Activated CD4-positive, alpha-beta T cell treated with anti-CD3 and anti-CD28 coated beads, Interleukin-2, amount 50 U/mL, for 16 hours (primary cell): ENCODE data around the gene TBCD.
"Not testable (repeated sequence)": the region's sequence is repeated elsewhere in the genome, so short reads cannot be mapped to it uniquely, and the experiment has no call there.

ENCODE experiments used
- DNase-seq: peaks from one replicate; pipeline ENCODE4 v3.0.0-alpha.2; 2020

The TBCD gene

GRCh38 chr17:82729479-82730260 lies 22.2 kb upstream of the TBCD start:
- no peak for DNase-seq

GRCh38 chr17:82732118-82732743 lies 19.6 kb upstream of the TBCD start:
- no peak for DNase-seq

- no peak for DNase-seq
These were observed 16.6 kb upstream of the TBCD start, which contains the start of gene FN3K for GRCh38 chr17:82734987-82735866. FN3K (plus strand) TSS chr17:82735615; CDS start chr17:82735637, 22 bp downstream.

- DNase-seq: no peak
These were observed 15.2 kb upstream of the TBCD start for GRCh38 chr17:82736511-82737185.

- no peak for DNase-seq
These were observed 13.6 kb upstream of the TBCD start for GRCh38 chr17:82737967-82738877.

- DNase-seq: no peak
These were observed 10.7 kb upstream of the TBCD start for GRCh38 chr17:82740906-82741759.

- no peak for DNase-seq
These were observed 8.3 kb upstream of the TBCD start for GRCh38 chr17:82743344-82744219.

- DNase-seq: not testable (repeated sequence)
These were observed 7.1 kb upstream of the TBCD start for GRCh38 chr17:82744736-82745135.

GRCh38 chr17:82745524-82745923 lies 6.3 kb upstream of the TBCD start:
- DNase-seq: no peak

- DNase-seq: no peak
These were observed 3.1 kb upstream of the TBCD start for GRCh38 chr17:82748756-82749155.

GRCh38 chr17:82750241-82750908 lies 1.5 kb upstream of the TBCD start:
- no peak for DNase-seq

GRCh38 chr17:82751171-82751570 lies 694 bp upstream of the TBCD start:
- DNase-seq: no peak

- DNase-seq: peak; percentile 18
These were observed 721 bp downstream of the TBCD start for GRCh38 chr17:82752371-82753200.

- no peak for DNase-seq
These were observed 1.3 kb downstream of the TBCD start for GRCh38 chr17:82753201-82753464.

- peak; percentile 21 for DNase-seq
These were observed 2.7 kb downstream of the TBCD start for GRCh38 chr17:82754297-82755208.

GRCh38 chr17:82756166-82756565 lies 4.3 kb downstream of the TBCD start:
- no peak for DNase-seq

- no peak for DNase-seq
These were observed 13.5 kb downstream of the TBCD start for GRCh38 chr17:82765371-82765770.
